H7 (cell line): Measurements from ENCODE around the gene SPATA6L. TPM values are rescaled to one million over a fixed set of nuclear protein-coding genes. Genes with fewer than 3 reads are reported as not detected.

Experiments
- DNase-seq: peaks from one replicate; pipeline ENCODE4 v3.0.0; 2012
- H3K27me3 ChIP-seq: 2 replicates; pipeline ENCODE4 v1.6.0; 2011; ENCODE audit warnings: mild to moderate bottlenecking, low read length; ENCODE audit not compliant: control insufficient read depth, insufficient read depth
- H3K36me3 ChIP-seq: replicated peaks from 2 replicates; pipeline ENCODE4 v1.5.1; 2011; ENCODE audit warnings: low read length; ENCODE audit not compliant: control insufficient read depth, insufficient read depth
- H3K4me3 ChIP-seq: 2 replicates; pipeline ENCODE4 v1.5.1; 2011; ENCODE audit warnings: low read depth, mild to moderate bottlenecking, control low read depth, low read length, moderate library complexity; ENCODE audit not compliant: insufficient read depth
- total RNA-seq: library from RNA; depleted of rRNA; stranded (reverse); fragments of >200 nt; shearing (Covaris generic); gene quantifications from 2 replicates; pipeline ENCODE4 v1.2.3, GENCODE V29; 2014; rRNA removed

The SPATA6L gene
- total RNA-seq = 0.48 TPM in 1 of 2 replicates, not detected in the other

- H3K36me3 ChIP-seq = no peaks in the 10 kb centered on the region
- peak; percentile 64 for DNase-seq
- peak within 1 kb of the TSS; percentile 50 for H3K4me3 ChIP-seq
- H3K27me3 ChIP-seq = peaks cover 5% of the 10 kb centered on the region
These were observed at the start of gene SPATA6L for GRCh38 chr9:4666042-4666699. TSS of gene SPATA6L (minus strand) at chr9:4666480. CDS start at chr9:4666250, 230 bp downstream.

GRCh38 chr9:4714266-4715016 is 48.2 kb upstream of the SPATA6L start:
- no peaks in the 10 kb centered on the region for H3K27me3 ChIP-seq
- no peak for DNase-seq
- H3K4me3 ChIP-seq = no peak overlapping the region
- H3K36me3 ChIP-seq = peaks cover 23% of the 10 kb centered on the region

GRCh38 chr9:4713849-4714248 is 47.6 kb upstream of the SPATA6L start:
- H3K4me3 ChIP-seq = no peak overlapping the region
- DNase-seq = no peak
- no peaks in the 10 kb centered on the region for H3K27me3 ChIP-seq
- H3K36me3 ChIP-seq = peaks cover 20% of the 10 kb centered on the region

GRCh38 chr9:4709380-4709779 is 43.1 kb upstream of the SPATA6L start:
- H3K27me3 ChIP-seq = no peaks in the 10 kb centered on the region
- peaks cover 1% of the 10 kb centered on the region for H3K36me3 ChIP-seq
- no peak for DNase-seq

GRCh38 chr9:4706971-4707622 is 40.8 kb upstream of the SPATA6L start:
- no peak overlapping the region for H3K4me3 ChIP-seq
- H3K36me3 ChIP-seq = peaks cover 2% of the 10 kb centered on the region

More at GRCh38 chr9:4709380-4709779, 43.1 kb upstream of the SPATA6L start:
- H3K4me3 ChIP-seq = no peak overlapping the region

GRCh38 chr9:4706021-4706420 is 39.7 kb upstream of the SPATA6L start:
- H3K36me3 ChIP-seq = peaks cover 2% of the 10 kb centered on the region
- no peak for DNase-seq
- no peak overlapping the region for H3K4me3 ChIP-seq
- H3K27me3 ChIP-seq = no peaks in the 10 kb centered on the region

More at GRCh38 chr9:4706971-4707622, 40.8 kb upstream of the SPATA6L start:
- DNase-seq = no peak
- H3K27me3 ChIP-seq = no peaks in the 10 kb centered on the region

GRCh38 chr9:4704129-4704528 is 37.8 kb upstream of the SPATA6L start:
- Histone ChIP-seq H3K4me3 (no peak overlapping the region), H3K27me3 (no peaks in the 10 kb centered on the region), H3K36me3 (peaks cover 2% of the 10 kb centered on the region)
- no peak for DNase-seq

- H3K27me3 ChIP-seq = no peaks in the 10 kb centered on the region
- H3K4me3 ChIP-seq = no peak overlapping the region
- peaks cover 2% of the 10 kb centered on the region for H3K36me3 ChIP-seq
- no peak for DNase-seq
These were observed 35.2 kb upstream of the SPATA6L start for GRCh38 chr9:4701526-4701925.

GRCh38 chr9:4700932-4701331 is 34.7 kb upstream of the SPATA6L start:
- Histone ChIP-seq H3K36me3 (peaks cover 2% of the 10 kb centered on the region), H3K27me3 (no peaks in the 10 kb centered on the region), H3K4me3 (no peak overlapping the region)
- DNase-seq = no peak

- DNase-seq = no peak
- Histone ChIP-seq H3K36me3 (peaks cover 2% of the 10 kb centered on the region), H3K27me3 (no peaks in the 10 kb centered on the region), H3K4me3 (no peak overlapping the region)
These were observed 33.8 kb upstream of the SPATA6L start for GRCh38 chr9:4700091-4700490.

- Histone ChIP-seq H3K27me3 (no peaks in the 10 kb centered on the region), H3K36me3 (no peaks in the 10 kb centered on the region), H3K4me3 (no peak overlapping the region)
- DNase-seq = no peak
These were observed 25.5 kb upstream of the SPATA6L start for GRCh38 chr9:4691795-4692194.

- H3K4me3 ChIP-seq = no peak overlapping the region
- H3K27me3 ChIP-seq = no peaks in the 10 kb centered on the region
- DNase-seq = no peak
- peaks cover 4% of the 10 kb centered on the region for H3K36me3 ChIP-seq
These were observed 23.9 kb upstream of the SPATA6L start for GRCh38 chr9:4690144-4690543.

- no peak overlapping the region for H3K4me3 ChIP-seq
- no peaks in the 10 kb centered on the region for H3K27me3 ChIP-seq
- peaks cover 4% of the 10 kb centered on the region for H3K36me3 ChIP-seq
- DNase-seq = no peak
These were observed 23.4 kb upstream of the SPATA6L start for GRCh38 chr9:4689687-4690104.

- H3K4me3 ChIP-seq = no peak overlapping the region
- no peaks in the 10 kb centered on the region for H3K27me3 ChIP-seq
- DNase-seq = no peak
- peaks cover 4% of the 10 kb centered on the region for H3K36me3 ChIP-seq
These were observed 22.7 kb upstream of the SPATA6L start for GRCh38 chr9:4689021-4689420.

- Histone ChIP-seq H3K36me3 (peaks cover 4% of the 10 kb centered on the region), H3K27me3 (no peaks in the 10 kb centered on the region), H3K4me3 (no peak overlapping the region)
- DNase-seq = no peak
These were observed 20.3 kb upstream of the SPATA6L start for GRCh38 chr9:4686584-4686983.
